GM21576 (cell line): ENCODE results near the gene SRP14.

ENCODE experiments used
- ATAC-seq: cut with Tn5 transposase; IDR thresholded peaks from one replicate; pipeline ENCODE4 v1.9.1; 2021; ENCODE audit warnings: mild to moderate bottlenecking, moderate library complexity; ENCODE audit not compliant: unreplicated experiment

Gene SRP14

DNA sequence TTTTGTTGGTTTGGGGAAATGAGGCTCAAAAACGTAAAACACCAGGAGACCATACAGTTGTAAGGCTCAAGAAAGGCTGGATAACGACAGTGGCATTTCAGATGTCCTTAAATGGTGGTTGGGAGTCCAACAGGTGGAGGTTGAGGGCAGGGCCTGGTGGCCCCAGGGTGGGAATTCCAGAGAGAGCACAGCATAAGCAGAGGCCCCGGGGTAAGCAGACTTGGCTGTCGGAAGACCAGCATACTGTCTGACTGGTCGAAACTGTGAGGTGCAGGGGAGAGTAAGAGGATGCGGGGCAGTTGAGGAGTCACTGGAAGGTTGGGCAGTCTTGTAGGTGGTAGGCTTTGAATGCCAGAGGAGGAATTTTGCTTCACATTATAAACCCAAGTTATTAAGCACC is 48.3 kb downstream of the SRP14 start:
- no peak for ATAC-seq

- no peak for ATAC-seq
Observed at GRCh38 chr15:39987821-39988220, 51.2 kb downstream of the SRP14 start.
